ENCODE results near the gene PPIL1.

PPIL1 gene

GRCh38 chr6:36834576-36835341 is 39.8 kb downstream of the PPIL1 start:
- DNase-seq = no peak

DNA sequence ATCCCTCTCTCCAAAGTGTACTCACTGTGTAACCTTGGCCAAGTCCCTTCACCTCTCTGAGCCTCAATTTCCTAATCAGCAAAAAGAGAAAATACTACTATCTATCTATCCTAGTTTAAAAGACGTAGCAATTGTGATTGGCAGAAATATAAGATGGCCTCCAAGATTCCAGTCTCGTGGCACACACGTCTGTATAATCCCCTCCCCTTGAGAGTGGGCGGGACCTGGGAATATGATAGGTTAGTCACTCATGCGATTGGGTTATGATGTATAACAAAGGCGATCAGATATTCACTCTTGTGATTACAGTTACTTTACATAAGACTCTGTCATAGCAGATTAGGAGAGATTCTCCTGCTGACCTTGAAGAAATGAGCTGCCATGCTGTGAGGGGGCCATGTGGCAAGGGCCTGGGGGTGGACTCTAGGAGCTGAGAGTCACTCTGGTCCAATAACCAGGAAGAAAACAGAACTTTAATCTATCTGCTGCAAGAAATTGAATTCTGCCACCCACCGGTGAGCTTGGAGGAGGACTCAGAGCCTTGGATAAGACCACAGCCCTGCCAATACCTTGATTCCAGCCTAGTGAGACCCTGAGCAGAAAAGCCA is 41.3 kb downstream of the PPIL1 start:
- no peak for DNase-seq

- DNase-seq = no peak
Observed at GRCh38 chr6:36832313-36832712, 42.3 kb downstream of the PPIL1 start.

- no peak for DNase-seq
Observed at GRCh38 chr6:36830577-36830976, 44.0 kb downstream of the PPIL1 start.

- no peak for DNase-seq
Observed at GRCh38 chr6:36829919-36830544, 44.6 kb downstream of the PPIL1 start.

GRCh38 chr6:36827261-36828079 is 47.1 kb downstream of the PPIL1 start:
- DNase-seq = no peak

DNA sequence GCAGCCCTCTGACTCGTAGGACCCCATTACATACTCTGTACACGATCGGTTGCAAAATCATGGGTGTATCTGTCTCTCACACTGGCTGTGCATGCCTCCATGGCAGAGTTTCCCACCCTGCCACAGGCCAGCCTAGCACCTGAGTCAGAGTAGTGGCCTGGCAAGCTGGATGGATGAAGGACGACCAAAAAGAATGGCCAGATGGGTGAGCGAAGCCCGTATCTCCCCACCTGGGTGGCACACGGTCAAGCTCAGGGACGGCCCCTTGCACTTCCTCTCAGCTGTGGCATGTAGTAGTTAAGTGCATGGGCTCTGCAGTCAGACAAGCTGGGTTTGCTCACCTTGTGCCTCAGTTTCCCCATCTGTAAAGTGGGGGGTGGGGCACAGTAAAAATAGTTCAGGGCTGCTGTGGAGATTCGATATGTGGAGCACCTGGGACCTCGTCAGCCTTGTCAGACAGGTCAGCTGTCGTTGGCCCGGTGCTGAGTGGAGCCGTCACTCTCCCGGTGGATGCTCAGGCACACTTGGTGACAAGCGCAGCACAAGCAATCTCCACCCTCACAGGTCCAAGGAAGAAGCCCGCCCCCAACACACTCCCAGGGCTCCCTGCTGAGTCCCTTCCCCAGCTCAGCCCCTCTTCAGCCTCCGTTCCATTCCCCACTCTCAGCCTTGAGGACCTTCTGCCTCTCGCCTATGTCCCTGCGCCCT is 47.9 kb downstream of the PPIL1 start:
- DNase-seq = no peak

DNA sequence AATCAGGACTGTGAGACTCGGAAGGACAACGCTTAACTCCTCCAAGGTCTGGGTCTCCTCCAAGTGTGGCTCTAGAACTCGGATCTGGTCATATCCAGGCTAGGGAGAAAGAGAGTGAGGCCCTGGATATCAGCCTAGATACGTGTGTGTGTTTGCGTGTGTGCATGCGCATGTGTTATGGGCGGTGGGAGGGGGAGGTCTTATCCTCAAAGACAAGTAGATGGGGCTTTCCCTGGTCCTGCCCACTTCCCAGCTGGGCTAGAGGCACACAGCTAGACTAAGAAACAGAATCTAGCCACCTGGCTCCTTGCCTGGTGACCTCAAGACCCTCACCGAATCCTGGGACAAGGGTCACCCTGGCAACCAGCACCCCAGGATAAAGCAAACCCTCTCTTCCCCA is 48.6 kb downstream of the PPIL1 start:
- no peak for DNase-seq

- DNase-seq = no peak
Observed at GRCh38 chr6:36825452-36825851, 49.2 kb downstream of the PPIL1 start.

DNA sequence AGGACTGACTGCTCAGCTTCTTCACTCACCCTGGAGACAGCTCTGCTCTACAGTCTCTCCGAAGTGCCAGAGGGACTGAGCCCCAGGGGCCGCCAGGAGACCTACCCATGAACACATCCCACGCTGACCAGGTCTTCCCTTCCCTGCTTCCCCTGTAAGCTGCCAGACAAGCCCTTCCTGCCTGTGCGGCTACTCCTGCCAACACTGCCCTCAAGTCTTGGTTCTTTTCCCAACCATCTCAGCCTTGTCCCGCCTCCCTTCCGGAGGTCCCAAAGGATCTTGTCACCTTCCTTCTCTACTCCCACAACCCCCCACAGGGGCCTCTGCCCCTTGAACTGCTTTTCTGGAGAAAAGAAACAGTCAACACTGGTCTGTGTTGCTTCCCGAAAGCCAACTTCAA is 50.4 kb downstream of the PPIL1 start:
- DNase-seq = no peak

GRCh38 chr6:36823421-36824096 is 51.0 kb downstream of the PPIL1 start:
- no peak for DNase-seq

DNA sequence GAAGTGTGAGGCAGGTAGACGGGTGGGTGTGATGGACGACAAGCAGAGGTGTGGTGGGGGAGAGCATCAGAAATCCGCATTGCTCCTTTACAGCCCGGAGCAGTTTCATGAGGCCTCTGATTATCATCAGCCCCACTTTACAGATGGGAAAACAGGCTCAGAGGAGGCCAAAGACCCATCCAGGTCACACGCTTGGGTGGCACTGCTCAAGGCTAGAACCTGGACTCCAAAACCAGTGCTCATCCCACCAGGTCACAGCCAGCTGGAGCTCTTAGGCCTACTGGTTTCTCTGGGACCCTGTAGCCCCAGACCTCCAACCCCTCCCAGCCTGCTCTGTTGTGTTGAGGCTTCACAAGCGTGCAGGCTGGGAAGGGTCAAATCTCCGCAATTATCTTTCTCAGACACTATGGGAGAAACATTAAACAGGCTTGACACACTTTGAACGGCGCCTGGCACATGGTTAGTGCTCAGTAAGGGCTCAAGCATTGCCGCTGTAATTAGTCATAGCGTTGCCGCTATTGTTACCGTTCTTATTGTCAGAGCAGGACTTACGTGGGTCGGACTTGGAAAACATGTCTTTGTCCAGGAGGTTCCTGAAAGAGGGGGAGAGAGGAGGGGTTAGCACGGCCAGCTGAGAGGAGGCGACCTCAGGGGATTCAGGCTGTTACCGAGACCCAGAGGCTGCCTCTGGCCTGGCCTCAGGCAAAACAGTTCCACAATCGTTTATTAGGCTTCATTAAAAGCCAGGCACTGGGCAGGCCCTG is 51.9 kb downstream of the PPIL1 start:
- DNase-seq = no peak

DNA sequence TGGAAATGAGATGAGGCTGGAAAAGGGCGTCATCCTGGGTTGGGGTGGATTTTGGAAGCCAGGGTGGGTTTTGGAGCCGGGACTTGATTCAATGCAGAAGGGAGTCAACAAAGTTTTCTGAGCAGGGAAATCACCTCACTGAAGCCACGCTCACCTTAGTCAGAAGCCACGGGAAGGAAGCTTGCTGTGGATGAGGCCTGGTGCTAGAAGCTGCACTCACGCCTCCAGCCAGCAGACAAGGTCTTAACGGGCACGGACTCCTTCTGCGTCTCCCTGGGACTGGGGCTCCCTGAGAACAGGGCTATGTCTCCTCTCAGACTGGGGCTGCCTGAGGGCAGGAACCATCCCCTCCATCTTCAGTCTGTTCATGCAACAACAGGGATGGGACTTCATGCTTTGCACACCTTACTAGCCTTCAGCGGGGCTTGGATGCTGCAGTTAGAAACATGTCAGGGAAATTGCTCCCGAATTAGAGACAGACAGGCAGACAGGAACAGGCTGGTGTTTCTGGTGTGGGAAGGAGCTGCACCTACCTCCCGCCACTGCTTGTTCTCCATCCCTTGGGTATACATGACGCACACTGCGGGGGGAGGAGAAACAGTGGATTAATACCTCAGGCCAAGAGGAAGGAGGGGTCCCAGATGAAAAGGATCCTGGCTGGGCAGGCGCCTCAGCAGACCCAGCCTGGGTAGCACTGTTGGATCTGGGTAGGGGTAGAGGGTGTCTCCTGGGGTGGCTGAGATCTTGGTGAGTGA is 52.8 kb downstream of the PPIL1 start:
- DNase-seq = no peak

- DNase-seq = no peak
Observed at GRCh38 chr6:36820700-36821580, 53.7 kb downstream of the PPIL1 start.

GRCh38 chr6:36818756-36819155 is 55.8 kb downstream of the PPIL1 start:
- no peak for DNase-seq

GRCh38 chr6:36817847-36818246 is 56.8 kb downstream of the PPIL1 start:
- DNase-seq = no peak

GRCh38 chr6:36817176-36817817 is 57.3 kb downstream of the PPIL1 start:
- DNase-seq = no peak

GRCh38 chr6:36815962-36816735 is 58.5 kb downstream of the PPIL1 start:
- no peak for DNase-seq
